A549 (cell line): ENCODE data around the gene SMARCA4. TPM values are rescaled to one million over a fixed set of nuclear protein-coding genes. Genes with fewer than 3 reads are reported as not detected.

Experiments used
- ATAC-seq, 2 experiments: fragments of 200-7000 bp in 1 of 2; fragments of >200 bp in 1 of 2; cut with Nextera tagmentation in 1 of 2; cut with Tn5 transposase in 1 of 2; 3 replicates each; pipeline versions ENCODE4 v1.8.0 to v1.9.1; 2018 to 2020; ENCODE audit warnings: mild to moderate bottlenecking in 1 of 2, moderate library complexity in 1 of 2
- CTCF ChIA-PET: fragments of 300-600 bp; sonication (Branson Sonifier 250); formaldehyde crosslinking; extraction: SDS; loops from one replicate; lab custom pipeline; 2021; ENCODE audit warnings: antibody characterized with exemption, inconsistent platforms; lab: Yijun Ruan, JAX
- POLR2A ChIA-PET: fragments of 350-600 bp; formaldehyde crosslinking; extraction: SDS; loops from one replicate; lab custom pipeline; 2021; ENCODE audit warnings: antibody characterized with exemption, inconsistent platforms; lab: Yijun Ruan, JAX
- DNase-seq, 2 experiments: peaks; one replicate each; pipeline versions ENCODE4 v3.0.0 to v3.0.0-alpha.2; 2011 to 2016; ENCODE audit warnings: low read depth in 1 of 2, low spot score in 1 of 2
- FAIRE-seq: peaks from 2 replicates; lab custom pipeline; 2011; peaks lifted over from hg19 to GRCh38; lab: Jason Lieb, UNC
- H3K27ac ChIP-seq, 2 experiments: fragments of >200 bp; sonication (Bioruptor Twin); formaldehyde crosslinking; 3 replicates each; pipeline ENCODE4 v1.5.1; 2016 to 2017
- H3K4me1 ChIP-seq: fragments of >200 bp; sonication (Bioruptor Twin); formaldehyde crosslinking; 3 replicates; pipeline ENCODE4 v1.6.1; 2016
- H3K4me2 ChIP-seq: fragments of >200 bp; sonication (Bioruptor Twin); formaldehyde crosslinking; 3 replicates; pipeline ENCODE4 v1.6.1; 2016
- H3K4me3 ChIP-seq: fragments of >200 bp; sonication (Bioruptor Twin); formaldehyde crosslinking; 3 replicates; pipeline ENCODE4 v1.5.1; 2016
- H3K9me3 ChIP-seq: fragments of >200 bp; sonication (Bioruptor Twin); formaldehyde crosslinking; 3 replicates; pipeline ENCODE4 v1.6.1; 2016
- BHLHE40 ChIP-seq: IDR thresholded peaks from 2 replicates; pipeline ENCODE4 v1.6.1; 2012; ENCODE audit warnings: low read depth, low read length, inconsistent platforms
- CBX2 ChIP-seq: fragments of 200-600 bp; sonication (generic); IDR thresholded peaks from 2 replicates; pipeline ENCODE4 v1.6.1; 2016; ENCODE audit warnings: low read depth, mild to moderate bottlenecking, borderline replicate concordance
- EHMT2 ChIP-seq: fragments of 200-600 bp; sonication (generic); IDR thresholded peaks from 2 replicates; pipeline ENCODE4 v1.6.1; 2016; ENCODE audit warnings: antibody characterized with exemption, low read depth, mild to moderate bottlenecking, moderate library complexity
- FOSL2 ChIP-seq, 2 experiments: fragments of 450-650 bp in 1 of 2; fragments of >200 bp in 1 of 2; sonication (Bioruptor Twin) in 1 of 2; formaldehyde crosslinking; IDR thresholded peaks; 2 replicates each; pipeline versions ENCODE4 v1.5.0 to v1.6.1; 2016 to 2020; ENCODE audit warnings: mild to moderate bottlenecking in 1 of 2, moderate library complexity in 1 of 2
- HDAC2 ChIP-seq: fragments of 200-600 bp; sonication (generic); IDR thresholded peaks from 2 replicates; pipeline ENCODE4 v1.6.1; 2016
- HEYL ChIP-seq: fragments of 250-450 bp; sonication (Bioruptor Pico); IDR thresholded peaks from 2 replicates; pipeline ENCODE4 v1.8.0; 2021; ENCODE audit warnings: mild to moderate bottlenecking, moderate library complexity
- HMGXB4 ChIP-seq: fragments of 250-450 bp; sonication (Bioruptor Pico); IDR thresholded peaks from 2 replicates; pipeline ENCODE4 v1.5.0; 2021; ENCODE audit warnings: mild to moderate bottlenecking, moderate library complexity, borderline replicate concordance
- HOXB13 ChIP-seq: fragments of 250-450 bp; sonication (Bioruptor Pico); IDR thresholded peaks from 2 replicates; pipeline ENCODE4 v1.5.0; 2020; ENCODE audit warnings: low read depth, mild to moderate bottlenecking, moderate library complexity
- JUN ChIP-seq, 2 experiments: fragments of >200 bp; sonication (Bioruptor Twin); formaldehyde crosslinking; IDR thresholded peaks; 2 replicates in 1 of 2; 3 replicates in 1 of 2; pipeline ENCODE4 v1.6.1; 2016 to 2017
- MYC ChIP-seq: IDR thresholded peaks from 2 replicates; pipeline ENCODE4 v1.6.1; 2012; ENCODE audit warnings: mild to moderate bottlenecking, inconsistent platforms, low read length, improper control_type of control experiment, borderline replicate concordance
- POLR2AphosphoS2 ChIP-seq: conservative IDR thresholded peaks from 2 replicates; pipeline ENCODE4 v1.6.1; 2012; ENCODE audit warnings: low read length, improper control_type of control experiment, inconsistent platforms
- RARB ChIP-seq: fragments of 250-450 bp; sonication (Bioruptor Pico); IDR thresholded peaks from 2 replicates; pipeline ENCODE4 v1.8.0; 2021; ENCODE audit warnings: mild to moderate bottlenecking, moderate library complexity
- REST ChIP-seq: fragments of 200-600 bp; sonication (generic); IDR thresholded peaks from 2 replicates; pipeline ENCODE4 v1.6.1; 2016; ENCODE audit warnings: antibody characterized with exemption, mild to moderate bottlenecking, moderate library complexity
- WGBS: methylation state at CpG from one replicate; pipeline ENCODE4 v1.1.6; 2017; ENCODE audit errors: missing lambda C conversion rate; 5-methylcytosine and 5-hydroxymethylcytosine counted together
- polyA plus RNA-seq, 4 experiments: library from polyadenylated mRNA; depleted of rRNA in 3 of 4; stranded (reverse); fragments of >200 nt; fragmentation: RNase III in 1 of 4; extraction: RNeasy Plus Mini Kit Qiagen cat#74134 plus additional on column Dnase treatment in 1 of 4; gene quantifications; 2 replicates in 3 of 4; 3 replicates in 1 of 4; pipeline ENCODE4 v1.2.3, GENCODE V29; 2011 to 2017
- TF ChIP-seq, protein P1 (sequence below): fragments of 450-650 bp; IDR thresholded peaks from 2 replicates; pipeline ENCODE4 v1.6.1; 2014; ENCODE audit warnings: antibody characterized with exemption
- TF ChIP-seq, protein P2 (sequence below): fragments of >200 bp; sonication (Bioruptor Twin); formaldehyde crosslinking; IDR thresholded peaks from 3 replicates; pipeline ENCODE4 v1.6.1; 2016

Gene SMARCA4
- polyA plus RNA-seq, 2 of the 4 experiments (the other 2 are of a cell fraction) = 8.1 to 11.9 TPM

DNA sequence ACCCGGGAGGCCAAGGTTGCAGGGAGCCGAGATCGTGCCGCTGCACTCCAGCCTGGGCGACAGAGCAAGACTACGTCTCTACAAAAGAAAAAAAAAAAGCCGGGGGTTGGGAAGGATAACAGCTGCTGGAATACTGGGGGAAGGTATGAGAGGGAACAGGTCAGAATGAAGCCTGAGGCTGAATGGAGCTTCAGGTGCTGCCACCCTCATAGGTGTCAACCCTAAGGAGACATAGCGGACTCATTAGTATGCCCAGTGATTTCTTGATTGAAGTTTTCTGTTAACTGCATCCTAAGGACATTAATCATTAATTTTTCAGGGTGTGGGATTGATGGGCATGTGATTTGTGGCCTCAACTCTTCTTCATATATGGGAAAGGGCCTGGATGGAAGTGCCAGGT is 6.0 kb downstream of the SMARCA4 start:
- POLR2A ChIA-PET = no interaction called here

GRCh38 chr19:10968527-10969135 is 7.8 kb downstream of the SMARCA4 start:
- Histone ChIP-seq H3K4me2 (no peak overlapping the region), H3K4me3 (no peak overlapping the region), H3K9me3 (no peaks in the 10 kb centered on the region), H3K27ac (no peak overlapping the region), H3K4me1 (peaks cover 6% of the 10 kb centered on the region; the same call in 2 of the 3 replicates)
- WGBS = 79% methylated on average over 9 of the region's 10 CpGs
- CTCF ChIA-PET = no interaction called here
- POLR2A ChIA-PET = no interaction called here
- no peak for TF ChIP-seq MYC
- DNase-seq (no peak), FAIRE-seq (no peak), ATAC-seq (no peak)

More for the DNA sequence above, 6.0 kb downstream of the SMARCA4 start:
- no peak for FAIRE-seq
- CTCF ChIA-PET = interaction anchor here (1.4 to 1.9 kb wide), 2 partner anchors 25 to 30 kb away, joined by 6 to 7 read pairs; no protein-coding TSS in a partner anchor
- no peak overlapping the region for H3K4me2 ChIP-seq
- H3K4me1 ChIP-seq = peaks cover 12% of the 10 kb centered on the region; the same call in 2 of the 3 replicates
- no peak for DNase-seq
- WGBS = 73% methylated on average over 8 of the region's 8 CpGs
- no peaks in the 10 kb centered on the region for H3K9me3 ChIP-seq
- no peak overlapping the region for H3K4me3 ChIP-seq
- no peak overlapping the region for H3K27ac ChIP-seq
- no peak for TF ChIP-seq HMGXB4
- no peak for TF ChIP-seq REST
- no peak for TF ChIP-seq HEYL (CRISPR knock-in tag)
- no peak for TF ChIP-seq POLR2AphosphoS2
- TF ChIP-seq BHLHE40 = no peak
- TF ChIP-seq CBX2 = no peak
- TF ChIP-seq, protein P1, sequence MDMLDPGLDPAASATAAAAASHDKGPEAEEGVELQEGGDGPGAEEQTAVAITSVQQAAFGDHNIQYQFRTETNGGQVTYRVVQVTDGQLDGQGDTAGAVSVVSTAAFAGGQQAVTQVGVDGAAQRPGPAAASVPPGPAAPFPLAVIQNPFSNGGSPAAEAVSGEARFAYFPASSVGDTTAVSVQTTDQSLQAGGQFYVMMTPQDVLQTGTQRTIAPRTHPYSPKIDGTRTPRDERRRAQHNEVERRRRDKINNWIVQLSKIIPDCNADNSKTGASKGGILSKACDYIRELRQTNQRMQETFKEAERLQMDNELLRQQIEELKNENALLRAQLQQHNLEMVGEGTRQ = no peak
- no peak for TF ChIP-seq EHMT2
- TF ChIP-seq, all 56 proteins: peak for 0
- ATAC-seq = no peak

- ATAC-seq (no peak), DNase-seq (no peak), FAIRE-seq (no peak)
- 94% methylated on average over 8 of the region's 8 CpGs for WGBS
- no peak overlapping the region for H3K4me3 ChIP-seq
- H3K27ac ChIP-seq = no peak overlapping the region
- ChIA-PET POLR2A (no interaction called here), CTCF (interaction anchor here (0.8 kb wide), 1 partner anchor 42 kb away, joined by 3 read pairs; no protein-coding TSS in a partner anchor)
- TF ChIP-seq JUN (IDR thresholded peaks at IDR 0.05) = no peak
- TF ChIP-seq, protein P2, sequence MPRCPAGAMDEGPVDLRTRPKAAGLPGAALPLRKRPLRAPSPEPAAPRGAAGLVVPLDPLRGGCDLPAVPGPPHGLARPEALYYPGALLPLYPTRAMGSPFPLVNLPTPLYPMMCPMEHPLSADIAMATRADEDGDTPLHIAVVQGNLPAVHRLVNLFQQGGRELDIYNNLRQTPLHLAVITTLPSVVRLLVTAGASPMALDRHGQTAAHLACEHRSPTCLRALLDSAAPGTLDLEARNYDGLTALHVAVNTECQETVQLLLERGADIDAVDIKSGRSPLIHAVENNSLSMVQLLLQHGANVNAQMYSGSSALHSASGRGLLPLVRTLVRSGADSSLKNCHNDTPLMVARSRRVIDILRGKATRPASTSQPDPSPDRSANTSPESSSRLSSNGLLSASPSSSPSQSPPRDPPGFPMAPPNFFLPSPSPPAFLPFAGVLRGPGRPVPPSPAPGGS = no peak
- TF ChIP-seq RARB (CRISPR knock-in tag) = no peak
- no peak for TF ChIP-seq REST
- TF ChIP-seq FOSL2 (IDR thresholded peaks at IDR 0.05) = no peak
- TF ChIP-seq FOSL2 (CRISPR knock-in tag; IDR thresholded peaks at IDR 0.05) = no peak
- TF ChIP-seq HOXB13 (CRISPR knock-in tag) = no peak
- no peak for TF ChIP-seq HDAC2
- peaks cover 15% of the 10 kb centered on the region for H3K4me1 ChIP-seq
- H3K4me2 ChIP-seq = no peak overlapping the region
- no peaks in the 10 kb centered on the region for H3K9me3 ChIP-seq
Observed at GRCh38 chr19:10971107-10971726, 10.4 kb downstream of the SMARCA4 start.
